ENCODE results near the gene REPS2.

REPS2 gene

DNA sequence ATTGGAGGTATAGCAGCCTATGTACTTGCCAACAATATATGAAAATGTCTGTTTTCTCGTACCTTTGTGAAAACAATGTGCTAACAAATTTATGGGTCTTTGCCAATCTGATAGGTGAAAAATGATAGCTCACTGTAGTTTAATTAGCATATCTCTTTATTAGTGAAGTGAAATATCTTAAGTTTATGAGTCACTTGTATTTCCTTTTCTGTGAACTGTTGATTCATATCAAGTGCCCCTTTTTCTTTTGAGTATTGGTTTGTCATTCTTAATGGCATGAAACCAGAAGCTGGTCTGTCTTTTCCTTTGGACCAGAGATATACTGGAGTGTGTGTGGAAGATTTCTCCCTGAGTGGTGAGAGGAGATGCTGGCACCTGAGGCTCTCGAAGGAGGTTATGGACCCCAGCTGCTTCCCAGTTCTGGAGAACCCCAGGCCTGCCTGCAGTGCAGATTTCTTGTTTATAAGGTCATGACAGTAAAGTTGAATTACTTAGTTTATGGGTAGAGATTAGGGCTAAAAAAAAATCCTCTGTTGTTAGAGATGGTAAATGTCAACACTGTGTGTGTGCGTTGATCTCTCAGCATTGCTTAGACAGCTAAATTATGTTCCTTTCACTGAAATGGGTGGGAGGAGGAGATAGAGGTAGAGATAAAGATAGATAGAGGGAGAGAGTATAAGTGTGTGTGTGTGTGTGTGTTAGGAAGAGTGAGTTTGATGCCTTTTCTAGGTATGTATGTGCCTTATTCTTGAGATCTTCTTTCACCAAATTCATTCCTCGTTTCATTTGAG is 89.9 kb downstream of the REPS2 start:
- DNase-seq (ENCODE audit: low spot score), result no peak

DNA sequence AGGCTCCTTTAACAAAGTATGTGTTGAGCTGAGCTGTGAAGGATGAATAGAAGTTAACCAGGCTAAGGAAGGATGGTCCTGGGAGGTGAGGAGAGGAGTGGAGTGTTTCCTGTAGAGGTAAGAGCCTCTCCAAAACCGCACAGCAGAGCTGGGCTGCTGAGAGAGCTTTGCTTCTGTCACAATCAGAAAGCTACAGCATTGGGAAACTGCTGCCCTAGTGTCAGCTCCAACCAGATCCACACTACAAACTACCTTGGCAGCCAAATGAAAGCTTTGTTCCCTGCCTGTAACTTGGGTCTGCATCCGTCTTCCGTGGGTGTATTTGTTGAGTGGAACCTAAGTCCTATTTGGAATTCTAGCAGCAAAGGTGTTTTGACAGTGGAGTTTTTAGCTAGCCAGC is 91.8 kb downstream of the REPS2 start:
- DNase-seq (ENCODE audit: low spot score), result no peak

DNA sequence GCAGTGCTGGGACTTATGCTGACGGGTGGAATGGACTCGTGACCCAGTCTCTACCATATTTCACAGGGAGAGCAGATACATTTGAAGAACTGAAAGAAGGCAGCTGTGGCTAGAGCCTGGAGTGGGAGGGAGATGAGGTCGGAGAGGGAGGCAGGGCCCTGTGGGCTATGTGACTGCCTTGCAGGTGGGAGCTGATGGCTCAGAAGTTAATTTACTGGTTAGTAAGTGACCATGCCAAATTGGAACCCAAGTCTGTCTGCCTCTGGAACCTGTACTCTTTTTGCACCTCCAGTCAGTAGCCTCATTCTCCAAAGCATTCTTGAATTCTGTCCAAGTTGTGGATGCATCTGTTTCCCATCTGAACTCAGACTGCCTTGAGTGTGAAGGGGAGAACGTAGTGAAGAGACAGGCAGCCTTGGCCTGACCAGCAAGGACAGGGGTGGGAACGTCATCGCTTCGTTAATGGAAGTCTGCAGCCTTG is 92.3 kb downstream of the REPS2 start:
- no peak for DNase-seq (ENCODE audit: low spot score)

DNA sequence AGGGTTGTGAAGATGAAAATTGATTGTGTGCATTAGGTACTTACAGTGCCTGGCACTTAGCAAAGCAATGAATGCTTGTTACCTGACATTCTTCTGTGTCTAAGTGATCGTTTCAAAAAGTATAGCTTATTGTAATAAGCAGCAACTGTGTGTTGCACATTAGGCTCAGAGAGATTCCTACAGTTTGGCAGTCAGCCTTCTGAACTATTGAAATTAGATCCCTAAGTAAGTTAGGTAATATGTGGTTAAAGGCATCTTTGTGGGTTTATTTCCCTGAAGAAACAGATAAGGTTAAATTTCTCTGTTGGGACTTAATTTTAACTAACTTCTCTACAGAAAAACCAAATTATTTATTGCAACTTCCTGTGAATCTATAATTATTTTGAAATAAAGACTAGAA is 93.4 kb downstream of the REPS2 start:
- no peak for DNase-seq (ENCODE audit: low spot score)

DNA sequence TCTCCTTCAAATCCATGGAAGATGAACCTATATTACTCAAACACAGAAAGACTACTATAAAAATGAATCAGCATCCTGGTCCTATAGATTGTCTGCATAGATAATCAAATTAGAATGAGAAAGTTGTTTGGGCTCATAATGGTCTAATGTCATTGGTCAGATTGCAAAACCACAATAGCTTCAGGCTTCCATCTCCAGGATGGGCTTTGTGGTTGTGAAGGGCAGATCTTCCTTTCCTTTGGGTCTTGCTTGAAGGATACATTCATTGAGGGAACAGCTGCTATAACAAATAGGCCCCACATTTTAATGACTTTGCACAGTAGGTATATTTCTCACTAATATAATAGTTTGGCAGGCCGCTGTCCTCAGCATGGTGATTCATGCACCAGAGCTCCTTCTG is 94.3 kb downstream of the REPS2 start:
- DNase-seq (ENCODE audit: low spot score), result no peak

DNA sequence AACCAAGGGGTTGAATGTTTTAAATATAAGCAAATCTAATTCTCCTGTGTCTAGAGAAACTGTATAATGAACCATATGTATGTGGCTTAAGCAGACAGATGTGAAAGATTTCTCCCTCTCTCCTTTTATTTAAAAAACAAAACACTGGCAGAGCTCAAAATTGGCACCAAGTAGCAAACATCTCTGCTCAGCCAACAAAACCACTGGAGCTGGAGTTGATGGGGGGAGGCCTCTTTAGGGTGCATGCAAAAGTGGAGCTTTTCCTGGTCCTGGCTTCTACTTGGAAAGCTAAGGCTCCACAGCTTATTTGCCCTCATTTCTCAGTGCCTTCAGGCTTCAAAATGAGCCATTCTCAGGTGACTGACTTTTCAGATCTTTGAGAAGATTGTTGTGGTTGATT is 95.6 kb downstream of the REPS2 start:
- DNase-seq (ENCODE audit: low spot score), result no peak

DNA sequence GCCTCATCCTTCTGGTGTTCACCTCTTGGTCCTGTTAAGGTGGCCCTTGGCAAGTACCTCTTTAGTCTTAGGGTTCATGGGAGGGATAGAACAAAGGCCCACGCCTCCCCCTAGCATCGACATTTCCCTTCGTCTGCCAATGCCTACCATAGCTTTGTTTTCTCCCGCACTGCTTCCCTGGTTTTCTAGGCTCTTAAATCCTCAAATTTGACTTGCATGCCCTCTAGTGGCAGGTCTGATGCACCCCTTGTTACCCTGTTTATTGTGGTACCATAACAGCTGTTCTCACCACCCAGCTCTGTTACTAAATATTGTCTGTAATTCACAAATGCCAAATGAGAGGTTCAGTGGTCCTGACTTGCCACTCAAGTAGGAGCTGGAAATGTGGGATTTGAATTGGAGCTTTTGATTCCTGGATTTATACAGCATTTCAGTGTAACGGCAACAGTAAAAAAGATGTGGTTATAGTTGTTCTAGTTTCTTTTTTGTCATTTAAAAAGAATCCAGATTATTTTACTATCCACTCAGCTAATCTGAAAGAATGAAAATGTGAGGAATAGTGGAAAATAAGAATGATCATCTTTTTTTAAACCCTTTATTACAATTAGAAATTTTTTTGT is 100.1 kb downstream of the REPS2 start:
- DNase-seq (ENCODE audit: low spot score), result peak; percentile 45

DNA sequence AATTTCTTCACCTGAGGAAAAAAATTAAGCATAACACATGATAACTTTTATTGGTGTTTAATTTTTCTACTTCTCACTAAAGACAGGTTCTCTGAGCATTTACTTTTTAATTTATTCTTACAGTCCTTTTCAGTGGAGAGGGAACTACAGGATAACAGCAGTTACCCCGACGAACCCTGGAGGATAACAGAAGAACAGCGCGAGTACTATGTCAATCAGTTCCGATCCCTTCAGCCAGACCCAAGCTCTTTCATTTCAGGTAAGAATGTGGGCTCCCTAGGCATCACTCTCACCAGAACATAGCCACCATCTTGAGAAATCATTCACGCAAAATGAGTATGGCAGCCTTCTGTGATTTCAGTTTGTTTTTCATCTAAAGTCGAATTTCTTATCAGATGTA is 100.8 kb downstream of the REPS2 start:
- DNase-seq (ENCODE audit: low spot score), result no peak

DNA sequence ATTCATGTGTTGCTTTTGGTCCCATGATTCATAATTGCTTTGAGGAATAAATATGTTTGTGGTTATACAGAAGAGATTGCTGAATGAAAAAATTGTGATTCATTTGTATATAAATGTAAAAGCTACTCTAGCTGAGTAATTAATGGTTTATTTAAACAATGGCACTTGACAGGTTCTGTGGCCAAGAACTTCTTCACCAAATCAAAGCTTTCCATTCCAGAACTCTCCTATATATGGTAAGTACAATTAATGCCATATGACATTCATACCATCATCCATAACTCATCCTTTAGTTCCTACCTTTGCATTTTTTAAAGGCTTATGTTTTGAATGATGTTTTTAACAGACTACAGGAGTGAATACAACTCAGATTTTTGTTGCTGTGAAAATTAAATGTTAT is 105.8 kb downstream of the REPS2 start:
- no peak for DNase-seq (ENCODE audit: low spot score)

DNA sequence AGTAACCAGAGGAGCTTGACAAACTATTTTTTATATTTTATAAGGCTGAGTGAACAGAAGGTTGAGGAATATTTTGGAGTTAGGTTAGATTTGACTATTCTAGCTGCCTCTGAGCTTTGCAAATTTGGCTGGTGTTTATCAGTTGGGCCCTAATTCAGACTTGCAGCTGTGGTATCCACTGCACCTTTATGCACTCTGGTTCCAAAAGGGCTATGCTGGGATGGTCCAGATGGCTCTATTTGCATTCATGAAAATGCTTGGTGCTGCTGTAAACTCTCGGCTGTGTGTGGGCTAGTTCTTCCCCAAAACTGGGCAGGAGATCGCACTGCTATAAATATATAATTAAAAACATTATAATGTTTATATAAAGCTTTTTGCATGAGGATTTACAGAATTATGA is 106.3 kb downstream of the REPS2 start:
- no peak for DNase-seq (ENCODE audit: low spot score)

DNA sequence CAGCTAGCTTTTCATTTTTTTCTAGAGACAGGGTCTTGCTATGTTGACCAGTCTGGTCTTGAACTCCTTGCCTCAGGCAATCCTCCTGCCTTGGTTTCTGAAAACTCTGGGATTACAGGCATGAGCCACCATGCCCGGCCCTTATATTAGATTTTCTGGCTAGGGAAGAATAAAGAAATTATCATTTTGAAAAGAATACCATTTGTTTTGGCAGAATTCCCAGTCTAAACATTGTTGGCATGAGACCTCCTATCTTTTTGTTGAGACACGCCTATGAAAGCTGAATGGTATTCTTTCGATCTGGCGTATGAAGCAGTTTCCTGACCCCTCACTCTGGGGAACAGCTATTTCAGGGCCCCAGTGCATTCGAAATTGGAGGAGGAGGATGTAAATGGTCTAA is 107.0 kb downstream of the REPS2 start:
- DNase-seq (ENCODE audit: low spot score), result no peak

DNA sequence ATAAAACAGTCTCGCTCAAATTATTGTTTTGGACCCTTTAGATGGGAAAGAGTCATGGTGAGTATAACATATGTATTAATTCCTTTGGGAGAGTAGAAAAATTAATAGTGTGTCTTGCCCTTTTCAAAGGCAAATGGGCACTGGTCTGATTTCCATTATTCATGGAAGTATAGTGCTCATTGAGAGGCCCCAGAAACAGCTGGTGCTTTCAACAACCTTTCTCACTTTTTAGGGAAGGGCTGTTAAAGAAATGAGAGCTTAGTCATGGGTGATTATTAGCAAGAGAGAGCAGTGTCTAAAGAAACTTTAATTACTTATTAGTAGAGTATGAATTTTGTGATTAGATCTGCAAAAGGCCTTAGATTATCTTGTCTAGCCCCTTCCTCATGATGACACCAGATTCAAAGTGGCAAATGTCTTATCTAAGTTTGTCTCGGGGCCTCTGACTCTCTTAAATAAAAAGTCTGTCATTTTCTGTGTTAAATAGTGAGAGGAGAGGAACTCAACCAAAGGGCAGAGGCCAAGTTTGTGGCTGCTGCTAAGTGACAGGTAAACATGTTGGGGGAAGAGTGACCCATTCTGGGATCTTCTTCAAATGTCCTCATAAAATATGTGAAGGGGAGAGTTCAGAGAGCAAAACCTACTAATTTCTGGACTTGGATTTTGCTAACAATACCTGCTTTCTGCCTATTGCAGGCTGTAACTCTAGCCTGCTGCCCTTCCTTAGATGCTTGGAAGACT is 110.6 kb downstream of the REPS2 start:
- no peak for DNase-seq (ENCODE audit: low spot score)

DNA sequence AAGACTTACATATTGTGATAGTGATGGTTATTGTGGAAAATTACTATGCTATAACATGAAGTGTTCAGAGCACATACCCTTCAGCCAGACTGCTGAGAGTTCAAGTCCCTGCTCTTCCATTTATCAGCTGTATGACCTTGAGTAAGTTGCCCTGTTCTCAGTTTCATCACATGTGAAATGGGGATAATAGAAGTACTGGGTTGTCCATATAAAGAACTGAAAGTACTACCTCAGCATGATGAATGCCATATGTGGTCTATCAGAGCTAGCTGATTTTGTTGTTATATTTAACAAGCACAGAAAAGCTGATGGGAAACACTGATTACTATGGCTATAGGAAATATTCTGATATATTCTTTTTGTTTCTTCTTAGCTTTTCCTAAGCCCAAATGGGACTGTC is 115.6 kb downstream of the REPS2 start:
- no peak for DNase-seq (ENCODE audit: low spot score)

DNA sequence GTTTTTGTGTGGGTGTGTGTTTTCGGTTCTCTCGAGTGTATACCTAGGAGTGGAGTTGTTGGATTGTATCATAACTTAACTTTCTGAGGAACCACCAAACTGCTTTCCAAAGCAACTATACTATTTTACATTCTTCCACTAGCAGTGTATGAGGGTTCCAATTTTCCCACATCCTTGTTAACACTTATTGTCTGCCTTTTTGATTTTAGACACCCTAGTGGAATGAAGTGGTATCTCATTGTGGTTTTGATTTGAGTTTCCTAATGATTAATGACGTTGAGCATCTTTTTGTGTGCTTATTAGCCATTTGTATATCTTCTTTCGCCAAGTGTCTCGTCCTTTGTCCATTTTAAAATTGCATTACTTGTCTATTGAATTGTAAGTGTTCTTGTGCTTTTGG is 118.6 kb downstream of the REPS2 start:
- no peak for DNase-seq (ENCODE audit: low spot score)

DNA sequence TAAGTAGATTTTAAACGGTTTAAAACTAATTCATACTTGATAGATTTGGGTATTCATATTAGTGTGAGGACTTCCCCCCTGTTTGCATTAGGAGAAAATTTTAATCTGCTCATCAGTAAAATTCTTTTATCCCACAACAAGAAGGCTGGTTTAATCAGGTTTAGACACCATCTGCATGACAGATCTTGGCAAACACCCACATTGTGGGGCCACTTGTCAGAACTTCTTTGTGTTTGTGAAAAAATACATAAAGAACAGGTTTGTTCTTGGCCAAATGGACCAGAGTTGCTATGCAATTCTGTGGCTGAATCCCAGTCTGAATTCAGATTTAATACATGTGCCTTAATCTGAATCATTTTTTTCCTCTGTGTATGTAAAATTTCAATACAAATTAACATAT is 121.1 kb downstream of the REPS2 start:
- DNase-seq (ENCODE audit: low spot score), result no peak

DNA sequence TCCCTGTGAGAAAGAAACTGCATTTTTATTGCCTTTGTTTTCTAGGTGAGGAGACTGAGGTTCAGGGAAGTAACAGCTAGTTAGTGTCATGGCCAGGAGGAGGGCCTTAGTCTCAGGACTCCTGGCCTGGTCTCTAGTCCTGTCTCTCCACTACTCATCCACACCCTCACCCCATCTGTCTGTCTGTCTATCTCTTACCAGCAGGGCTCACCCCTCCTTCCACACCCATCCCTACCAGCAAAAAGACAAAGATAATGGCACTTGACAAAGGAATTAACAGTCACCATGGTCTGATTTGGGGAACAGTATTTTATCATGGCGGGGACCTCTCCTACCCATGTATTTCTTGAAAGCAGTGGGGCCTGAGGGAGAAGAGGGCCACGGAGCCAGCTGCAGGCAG is 125.8 kb downstream of the REPS2 start:
- no peak for DNase-seq (ENCODE audit: low spot score)

DNA sequence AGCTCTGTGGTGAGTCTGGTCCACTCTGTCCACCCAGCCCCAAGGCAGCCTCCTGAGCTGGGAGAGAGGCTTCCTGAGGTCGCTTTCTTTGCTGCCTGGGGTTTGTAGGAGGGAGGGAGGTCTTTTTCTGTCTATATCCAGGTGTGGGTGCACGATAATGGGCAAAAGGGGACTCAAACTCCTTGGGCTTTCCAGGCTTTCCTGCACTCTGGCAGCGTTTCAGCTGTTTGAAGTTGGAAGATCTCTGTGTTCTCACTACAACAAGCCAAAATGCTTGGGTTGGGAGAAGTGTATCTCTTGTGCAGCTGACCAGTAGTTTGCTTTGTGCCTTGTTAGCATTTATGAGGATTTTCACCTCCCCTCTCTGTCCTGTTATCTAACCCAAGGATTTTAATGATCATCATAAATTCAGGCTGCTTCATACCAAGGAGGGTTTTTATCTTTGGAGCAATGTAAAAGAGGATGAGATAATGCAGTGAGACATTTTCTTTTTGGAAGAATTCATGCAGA is 126.3 kb downstream of the REPS2 start:
- DNase-seq (ENCODE audit: low spot score), result no peak

DNA sequence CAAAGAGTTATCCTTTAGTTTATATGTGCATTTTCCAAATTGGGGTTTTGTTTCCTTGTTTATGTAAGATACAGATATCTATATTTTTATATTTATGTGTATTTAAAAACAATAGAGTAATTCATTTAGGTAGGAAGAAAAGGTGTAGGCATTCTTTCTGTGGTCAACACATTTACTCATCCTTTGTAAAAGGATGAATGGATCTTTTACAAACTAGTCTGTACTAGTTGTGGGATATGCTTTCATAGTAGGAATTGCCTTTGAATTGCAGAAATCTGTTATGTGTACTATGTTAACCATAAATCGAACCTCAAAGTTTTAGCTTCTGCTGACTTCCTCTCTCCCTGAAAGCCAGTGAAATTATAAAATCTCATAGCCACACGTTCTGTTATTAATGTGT is 128.5 kb downstream of the REPS2 start:
- DNase-seq (ENCODE audit: low spot score), result no peak

DNA sequence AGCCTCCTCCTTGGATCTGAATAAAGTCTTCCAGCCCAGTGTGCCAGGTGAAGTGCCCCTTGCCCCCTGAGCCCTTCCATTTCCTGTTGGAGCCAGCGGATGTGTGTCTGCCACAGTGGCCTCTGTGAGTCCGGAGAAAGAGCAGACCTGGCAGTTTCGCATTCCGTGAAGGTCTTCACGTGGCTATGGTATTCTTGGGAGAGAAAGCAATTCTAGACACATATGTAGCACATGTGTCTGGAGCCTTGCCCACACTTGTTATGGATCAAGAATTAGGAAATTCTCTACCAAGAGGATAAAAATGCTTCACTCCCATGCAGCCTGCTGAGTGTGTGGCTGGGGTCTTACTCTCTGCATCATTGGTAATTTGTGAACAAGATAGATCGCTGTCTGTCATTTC is 130.9 kb downstream of the REPS2 start:
- DNase-seq (ENCODE audit: low spot score), result no peak

DNA sequence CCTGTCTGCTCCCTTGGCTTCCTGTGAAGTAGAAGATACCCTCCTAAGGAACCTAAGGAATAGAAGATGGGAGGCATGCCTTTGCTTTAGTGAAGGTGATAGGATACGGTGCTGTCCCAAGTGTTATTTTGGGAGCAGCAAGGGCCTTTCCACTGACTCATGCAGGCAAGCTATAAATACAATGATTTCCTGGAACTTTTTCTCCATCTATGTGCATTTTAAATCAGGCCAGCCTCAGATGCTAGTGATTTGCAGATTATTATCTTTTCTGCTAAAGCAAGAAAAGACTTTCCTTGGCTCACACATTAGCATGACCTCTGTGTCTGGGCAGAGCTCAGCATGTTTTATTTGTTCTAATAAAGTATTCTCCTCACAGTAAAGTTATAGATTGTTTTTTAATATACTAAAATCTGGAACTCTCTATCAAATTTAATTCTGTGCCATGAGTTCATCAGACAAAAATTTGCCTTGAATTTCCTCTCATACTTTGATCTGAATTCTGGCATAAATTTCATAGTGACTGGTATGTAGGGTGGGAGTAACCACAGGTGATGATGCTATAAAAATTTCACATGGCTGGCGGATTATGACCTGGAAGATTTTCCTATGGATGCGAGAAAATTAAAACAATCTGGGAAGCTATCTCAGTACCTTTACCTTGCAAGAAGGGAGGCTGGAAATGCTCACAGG is 131.7 kb downstream of the REPS2 start:
- DNase-seq (ENCODE audit: low spot score), result peak; percentile 36

DNA sequence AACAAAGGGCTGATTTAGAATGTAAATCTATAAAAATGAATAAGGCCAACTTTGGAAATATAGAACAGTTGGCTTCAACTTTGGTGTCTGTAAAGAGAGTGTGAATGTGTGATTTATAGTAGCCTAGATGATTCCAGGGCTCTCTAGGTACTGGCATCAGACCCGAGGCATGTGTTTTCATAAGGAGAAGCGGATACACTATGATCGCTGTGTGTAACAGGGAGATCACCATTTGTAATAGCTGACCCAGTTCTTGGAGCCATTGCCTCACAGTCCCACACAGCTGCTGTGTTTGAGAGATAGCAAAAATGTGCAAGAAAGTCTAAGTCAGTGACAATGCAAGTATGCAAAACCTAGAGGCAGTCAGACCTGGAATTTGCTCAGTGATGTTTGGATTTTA is 135.1 kb downstream of the REPS2 start:
- DNase-seq (ENCODE audit: low spot score), result no peak

DNA sequence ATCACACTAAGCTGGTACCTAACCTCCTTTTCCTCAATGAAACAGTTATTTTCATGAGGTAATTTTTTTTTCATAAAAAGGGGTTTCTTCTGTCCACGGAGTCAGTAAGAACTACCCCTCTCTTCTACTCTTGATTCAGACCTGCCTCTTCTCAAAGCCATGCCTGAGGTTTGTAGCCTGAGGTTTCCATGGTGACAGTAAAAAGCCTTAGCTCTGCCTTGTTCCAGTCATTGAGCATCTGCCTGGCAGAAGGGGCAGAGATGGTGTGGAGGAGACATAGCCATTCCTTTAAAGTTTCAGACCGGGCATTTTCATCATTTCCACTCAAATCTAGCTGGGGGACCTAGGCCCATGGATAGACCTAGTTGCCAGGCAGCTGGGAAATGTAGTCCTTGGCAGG is 135.5 kb downstream of the REPS2 start:
- DNase-seq (ENCODE audit: low spot score), result no peak

All from hepatic stellate cell (primary cell).